Transverse colon (tissue), 4 donors: ENCODE results near the gene RPA1.

Source experiments
- EP300 ChIP-seq: sonication (generic); formaldehyde crosslinking; IDR thresholded peaks from one replicate; pipeline ENCODE4 v1.6.1; 2017; ENCODE audit warnings: antibody characterized with exemption, low read depth
- POLR2A ChIP-seq: fragments of 450-650 bp; IDR thresholded peaks from one replicate; pipeline ENCODE4 v1.6.1; 2016; ENCODE audit warnings: antibody characterized with exemption, mild to moderate bottlenecking, moderate library complexity
- POLR2AphosphoS5 ChIP-seq, 3 donors: sonication (generic); formaldehyde crosslinking; IDR thresholded peaks; one replicate each; pipeline ENCODE4 v1.6.1; 2016; ENCODE audit warnings: antibody characterized with exemption in 3 of 3
- TF ChIP-seq, protein P1 (sequence below), 5 experiments: fragments of 200-600 bp in 3 of 5; fragments of 450-650 bp in 2 of 5; sonication (generic) in 3 of 5; IDR thresholded peaks; 1 replicate in 2 of 5; 2 replicates in 3 of 5; pipeline ENCODE4 v1.5.1; 2016 to 2017; ENCODE audit warnings: antibody characterized with exemption in 5 of 5, inconsistent platforms in 3 of 5, mild to moderate bottlenecking in 2 of 5, moderate library complexity in 1 of 5

DNA sequence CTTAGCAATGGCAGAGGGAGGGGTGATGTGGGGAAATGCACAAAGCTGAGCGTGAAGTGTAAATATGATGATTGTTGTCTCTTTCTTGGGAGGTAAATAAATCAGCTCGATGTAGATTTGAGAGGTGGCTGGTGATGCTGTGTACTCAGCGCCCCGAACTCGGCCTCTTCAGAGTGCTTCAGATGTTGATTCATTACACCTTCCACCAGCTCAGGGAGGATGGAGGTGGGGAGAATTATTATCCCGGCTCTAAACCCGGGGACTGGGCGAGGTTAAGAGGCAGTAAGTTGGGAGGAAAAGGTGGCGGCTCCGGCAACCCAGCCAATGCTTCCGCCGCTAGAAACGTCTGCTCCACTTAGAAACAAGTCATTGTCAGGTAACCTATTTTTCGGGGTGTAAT is 86.5 kb downstream of the RPA1 start:
- TF ChIP-seq, protein P1, sequence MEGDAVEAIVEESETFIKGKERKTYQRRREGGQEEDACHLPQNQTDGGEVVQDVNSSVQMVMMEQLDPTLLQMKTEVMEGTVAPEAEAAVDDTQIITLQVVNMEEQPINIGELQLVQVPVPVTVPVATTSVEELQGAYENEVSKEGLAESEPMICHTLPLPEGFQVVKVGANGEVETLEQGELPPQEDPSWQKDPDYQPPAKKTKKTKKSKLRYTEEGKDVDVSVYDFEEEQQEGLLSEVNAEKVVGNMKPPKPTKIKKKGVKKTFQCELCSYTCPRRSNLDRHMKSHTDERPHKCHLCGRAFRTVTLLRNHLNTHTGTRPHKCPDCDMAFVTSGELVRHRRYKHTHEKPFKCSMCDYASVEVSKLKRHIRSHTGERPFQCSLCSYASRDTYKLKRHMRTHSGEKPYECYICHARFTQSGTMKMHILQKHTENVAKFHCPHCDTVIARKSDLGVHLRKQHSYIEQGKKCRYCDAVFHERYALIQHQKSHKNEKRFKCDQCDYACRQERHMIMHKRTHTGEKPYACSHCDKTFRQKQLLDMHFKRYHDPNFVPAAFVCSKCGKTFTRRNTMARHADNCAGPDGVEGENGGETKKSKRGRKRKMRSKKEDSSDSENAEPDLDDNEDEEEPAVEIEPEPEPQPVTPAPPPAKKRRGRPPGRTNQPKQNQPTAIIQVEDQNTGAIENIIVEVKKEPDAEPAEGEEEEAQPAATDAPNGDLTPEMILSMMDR (IDR thresholded peaks at IDR 0.05): no peak
- TF ChIP-seq POLR2AphosphoS5 (IDR thresholded peaks at IDR 0.05) (no peak), POLR2A (no peak), EP300 (no peak)
